Neural progenitor cell (in vitro differentiated cells): Measurements from ENCODE around the gene THBD. TPM values are rescaled to one million over a fixed set of nuclear protein-coding genes. Genes with fewer than 3 reads are reported as not detected.

Experiments used
- DNase-seq: peaks from one replicate; pipeline ENCODE4 v3.0.0-alpha.2; 2016; ENCODE audit warnings: low spot score
- H2AFZ ChIP-seq: fragments of 200-600 bp; sonication (generic); replicated peaks from 2 replicates; pipeline ENCODE4 v1.6.1; 2016; ENCODE audit warnings: antibody characterized with exemption
- H3F3A ChIP-seq: fragments of 200-600 bp; sonication (generic); 2 replicates; pipeline ENCODE4 v1.6.1; 2016; ENCODE audit warnings: antibody characterized with exemption, low read depth
- H3K27ac ChIP-seq: fragments of 200-600 bp; sonication (generic); 2 replicates; pipeline ENCODE4 v1.5.1; 2016; ENCODE audit warnings: mild to moderate bottlenecking
- H3K27me3 ChIP-seq: fragments of 200-600 bp; sonication (generic); 2 replicates; pipeline ENCODE4 v1.6.1; 2016; ENCODE audit warnings: mild to moderate bottlenecking, moderate library complexity
- H3K36me3 ChIP-seq: fragments of 200-600 bp; sonication (generic); 2 replicates; pipeline ENCODE4 v1.5.1; 2016
- H3K4me1 ChIP-seq: fragments of 200-600 bp; sonication (generic); 2 replicates; pipeline ENCODE4 v1.6.1; 2016; ENCODE audit warnings: mixed run types
- H3K4me2 ChIP-seq: fragments of 200-600 bp; sonication (generic); 2 replicates; pipeline ENCODE4 v1.6.1; 2016
- H3K4me3 ChIP-seq: fragments of 200-600 bp; sonication (generic); 2 replicates; pipeline ENCODE4 v1.5.1; 2016
- H3K79me2 ChIP-seq: fragments of 200-600 bp; sonication (generic); 2 replicates; pipeline ENCODE4 v1.6.1; 2016; ENCODE audit warnings: low read depth
- H3K9ac ChIP-seq: fragments of 200-600 bp; sonication (generic); 2 replicates; pipeline ENCODE4 v1.6.1; 2016
- H3K9me3 ChIP-seq: fragments of 200-600 bp; sonication (generic); 2 replicates; pipeline ENCODE4 v1.5.1; 2016; ENCODE audit warnings: low read depth
- H4K20me1 ChIP-seq: fragments of 200-600 bp; sonication (generic); 2 replicates; pipeline ENCODE4 v1.6.1; 2016; ENCODE audit warnings: low read depth
- H3K27ac Mint-ChIP-seq: 3 replicates; pipeline ENCODE4 v1.8.0; 2021; ENCODE audit warnings: mixed read lengths
- H3K27me3 Mint-ChIP-seq: 2 replicates; pipeline ENCODE4 v1.8.0; 2022; ENCODE audit warnings: low read depth, mild to moderate bottlenecking, inconsistent platforms, moderate library complexity, mixed read lengths; ENCODE audit not compliant: insufficient read depth
- H3K36me3 Mint-ChIP-seq: 3 replicates; pipeline ENCODE4 v1.8.0; 2021; ENCODE audit warnings: mixed read lengths
- H3K4me1 Mint-ChIP-seq: 3 replicates; pipeline ENCODE4 v1.8.0; 2021; ENCODE audit warnings: mixed read lengths
- H3K4me3 Mint-ChIP-seq: 3 replicates; pipeline ENCODE4 v1.8.0; 2021; ENCODE audit warnings: mild to moderate bottlenecking, moderate library complexity, mixed read lengths
- H3K9me3 Mint-ChIP-seq: 3 replicates; pipeline ENCODE4 v1.8.0; 2020; ENCODE audit warnings: mixed read lengths
- CTCF ChIP-seq: fragments of 200-600 bp; sonication (generic); IDR thresholded peaks from 2 replicates; pipeline ENCODE4 v1.5.1; 2017; ENCODE audit warnings: antibody characterized with exemption, mild to moderate bottlenecking
- EZH2 ChIP-seq: fragments of 200-600 bp; sonication (generic); IDR thresholded peaks from 2 replicates; pipeline ENCODE4 v1.6.1; 2017; ENCODE audit warnings: antibody characterized with exemption, mild to moderate bottlenecking, moderate library complexity
- EZH2phosphoT487 ChIP-seq: fragments of 200-600 bp; sonication (generic); IDR thresholded peaks from 2 replicates; pipeline ENCODE4 v1.6.1; 2017; ENCODE audit warnings: antibody characterized with exemption
- total RNA-seq: library from RNA; depleted of rRNA; stranded (reverse); fragments of >200 nt; gene quantifications from 2 replicates; pipeline ENCODE4 v1.2.3, GENCODE V29; 2015; ENCODE audit warnings: low replicate concordance

The THBD gene
- total RNA-seq, 1 donor from 2014 or later = 0.15 TPM

- no peak overlapping the region for H2AFZ ChIP-seq
- H3K27ac ChIP-seq = no peak overlapping the region
- no peak overlapping the region for H3K9ac ChIP-seq
- Mint-ChIP-seq H3K4me1 (peaks cover 2% of the 10 kb centered on the region), H3K36me3 (no peaks in the 10 kb centered on the region), H3K27me3 (peaks cover 7% of the 10 kb centered on the region), H3K27ac (no peak overlapping the region), H3K4me3 (no peak overlapping the region), H3K9me3 (no peaks in the 10 kb centered on the region)
- no peak overlapping the region for H3K4me3 ChIP-seq
- no peak for TF ChIP-seq EZH2phosphoT487
- no peak for TF ChIP-seq CTCF
- H3K4me2 ChIP-seq = no peak overlapping the region
- peaks cover 11% of the 10 kb centered on the region for H3K4me1 ChIP-seq
- H3F3A ChIP-seq = no peaks in the 10 kb centered on the region
- H3K9me3 ChIP-seq = no peaks in the 10 kb centered on the region
- no peak for DNase-seq
- H3K27me3 ChIP-seq = no peaks in the 10 kb centered on the region
- H4K20me1 ChIP-seq = no peaks in the 10 kb centered on the region
- H3K79me2 ChIP-seq = no peaks in the 10 kb centered on the region
- H3K36me3 ChIP-seq = no peaks in the 10 kb centered on the region
Measured at GRCh38 chr20:23024701-23025100, 24.8 kb downstream of the THBD start.

DNA sequence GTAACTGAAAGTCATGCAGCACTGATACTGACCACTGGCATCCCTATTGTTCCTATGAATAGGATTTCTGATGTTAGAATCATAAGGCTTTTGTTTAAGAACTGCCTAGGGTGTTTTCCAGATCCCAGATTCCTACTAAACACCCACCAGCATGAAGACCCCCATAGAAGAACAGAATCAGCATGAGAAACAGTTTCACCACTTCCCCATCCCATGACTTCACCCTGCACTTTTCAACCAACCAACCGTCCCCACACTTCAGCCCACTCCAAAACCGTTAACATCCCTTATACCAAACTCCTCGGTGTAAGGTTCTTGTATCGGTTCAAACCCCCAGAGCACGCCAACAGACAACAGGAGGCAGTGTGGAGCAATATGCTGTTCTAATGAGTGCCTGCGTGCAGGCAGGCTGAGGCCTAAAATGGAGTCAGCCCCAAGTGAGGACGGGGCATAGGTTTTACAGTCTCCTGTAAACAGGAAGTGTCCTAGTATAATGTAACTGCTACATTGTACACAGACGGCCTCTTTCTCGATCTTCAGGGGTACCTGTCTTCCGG lies 25.8 kb downstream of the THBD start:
- H2AFZ ChIP-seq = no peak overlapping the region
- no peaks in the 10 kb centered on the region for H3K27me3 ChIP-seq
- peaks cover 11% of the 10 kb centered on the region for H3K4me1 ChIP-seq
- no peak overlapping the region for H3K27ac ChIP-seq
- no peaks in the 10 kb centered on the region for H3K36me3 Mint-ChIP-seq
- no peak overlapping the region for H3K4me3 ChIP-seq
- H3K36me3 ChIP-seq = no peaks in the 10 kb centered on the region
- no peak overlapping the region for H3K27ac Mint-ChIP-seq
- no peak overlapping the region for H3K4me2 ChIP-seq
- DNase-seq = no peak
- peaks cover 5% of the 10 kb centered on the region for H3K27me3 Mint-ChIP-seq
- H4K20me1 ChIP-seq = no peaks in the 10 kb centered on the region
- H3F3A ChIP-seq = no peaks in the 10 kb centered on the region
- H3K9me3 Mint-ChIP-seq = no peaks in the 10 kb centered on the region
- H3K9ac ChIP-seq = no peak overlapping the region
- H3K79me2 ChIP-seq = no peaks in the 10 kb centered on the region
- H3K4me3 Mint-ChIP-seq = no peak overlapping the region
- TF ChIP-seq EZH2phosphoT487 (no peak), EZH2 (no peak), CTCF (peak; percentile 17)
- H3K4me1 Mint-ChIP-seq = peaks cover 2% of the 10 kb centered on the region
- no peaks in the 10 kb centered on the region for H3K9me3 ChIP-seq

GRCh38 chr20:23022849-23023248 lies 26.6 kb downstream of the THBD start:
- Mint-ChIP-seq H3K36me3 (no peaks in the 10 kb centered on the region), H3K4me3 (no peak overlapping the region), H3K4me1 (peaks cover 2% of the 10 kb centered on the region), H3K27me3 (peaks cover 5% of the 10 kb centered on the region), H3K9me3 (no peaks in the 10 kb centered on the region), H3K27ac (no peak overlapping the region)
- TF ChIP-seq EZH2 (no peak), CTCF (no peak), EZH2phosphoT487 (no peak)
- Histone ChIP-seq H3K9ac (no peak overlapping the region), H3K9me3 (no peaks in the 10 kb centered on the region), H3K27ac (no peak overlapping the region), H3F3A (no peaks in the 10 kb centered on the region), H3K4me1 (peaks cover 11% of the 10 kb centered on the region), H4K20me1 (no peaks in the 10 kb centered on the region), H2AFZ (no peak overlapping the region), H3K36me3 (no peaks in the 10 kb centered on the region), H3K4me2 (no peak overlapping the region), H3K27me3 (no peaks in the 10 kb centered on the region), H3K4me3 (no peak overlapping the region), H3K79me2 (no peaks in the 10 kb centered on the region)
- no peak for DNase-seq
